Spinal cord (tissue), 10 donors: ENCODE data around the gene RPTOR. TPM values are rescaled to one million over a fixed set of nuclear protein-coding genes. Genes with fewer than 3 reads are reported as not detected.

Experiments used
- DNase-seq, 6 donors: peaks; one replicate each; pipeline versions ENCODE4 v3.0.0 to v3.0.0-alpha.2; 2013 to 2015; ENCODE audit warnings: low spot score in 6 of 6, low read depth in 4 of 6
- H3K27ac ChIP-seq: one replicate; pipeline ENCODE4 v1.5.1; 2013; ENCODE audit warnings: low read depth, low read length, control low read depth
- H3K27me3 ChIP-seq: one replicate; pipeline ENCODE4 v1.6.1; 2013; ENCODE audit warnings: low read length; ENCODE audit not compliant: control insufficient read depth, insufficient read depth
- H3K36me3 ChIP-seq: one replicate; pipeline ENCODE4 v1.6.1; 2013; ENCODE audit warnings: low read length; ENCODE audit not compliant: control insufficient read depth, insufficient read depth
- H3K4me1 ChIP-seq: one replicate; pipeline ENCODE4 v1.6.1; 2013; ENCODE audit warnings: low read length; ENCODE audit not compliant: control insufficient read depth, insufficient read depth
- H3K4me3 ChIP-seq: one replicate; pipeline ENCODE4 v1.5.1; 2013; ENCODE audit warnings: low read depth, low read length, control low read depth
- H3K9me3 ChIP-seq: one replicate; pipeline ENCODE4 v1.6.1; 2013; ENCODE audit warnings: low read length; ENCODE audit not compliant: control insufficient read depth, insufficient read depth
- WGBS: methylation state at CpG from one replicate; pipeline ENCODE4 v1.1.5; 2013; ENCODE audit warnings: missing lambda C conversion rate; ENCODE audit not compliant: insufficient coverage; 5-methylcytosine and 5-hydroxymethylcytosine counted together
- polyA plus RNA-seq, 2 donors: library from polyadenylated mRNA; unstranded; fragments of 120-200 nt; gene quantifications; one replicate each; pipeline ENCODE4 v1.2.1, GENCODE V29; 2013; ENCODE audit not compliant: insufficient read length in 2 of 2
- total RNA-seq, 2 donors: library from RNA; depleted of rRNA in 1 of 2; stranded (reverse); fragments of 120-200 nt in 1 of 2; fragments of >200 nt in 1 of 2; gene quantifications; one replicate each; pipeline versions ENCODE4 v1.2.3 to v1.2.4, GENCODE V29; 2013 to 2014
- donor health status: healthy.

RPTOR gene
- total and polyA plus RNA-seq, 4 donors, result 17.1 to 27.2 (median 21.6) TPM

DNA sequence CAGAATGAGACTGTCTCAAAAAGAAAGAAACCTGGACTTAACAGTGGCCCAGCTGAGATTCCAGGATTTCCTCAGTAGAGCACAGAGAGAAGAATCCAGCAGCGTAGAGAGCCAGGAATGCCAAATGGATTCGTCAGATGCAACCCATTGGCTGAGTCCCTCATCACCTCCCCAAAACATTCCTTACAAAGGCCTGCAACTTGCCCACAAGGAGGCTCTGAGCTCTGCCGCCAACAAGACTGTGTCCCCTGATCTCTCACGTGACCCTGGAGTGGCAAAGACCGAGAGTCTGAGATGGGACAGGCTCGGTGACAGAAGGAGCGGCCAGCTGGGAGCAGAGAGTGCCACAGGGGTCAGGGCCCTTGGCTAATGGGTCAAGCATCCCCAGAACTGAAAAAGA is 440.1 kb downstream of the RPTOR start:
- 53% methylated on average over 7 of the region's 7 CpGs for WGBS
- DNase-seq, result no peak
- Histone ChIP-seq H3K9me3 (no peaks in the 10 kb centered on the region), H3K4me3 (no peak overlapping the region), H3K36me3 (no peaks in the 10 kb centered on the region), H3K4me1 (peaks cover 31% of the 10 kb centered on the region), H3K27ac (no peak overlapping the region), H3K27me3 (peaks cover 7% of the 10 kb centered on the region)

- WGBS, result 88% methylated on average over 6 of the region's 7 CpGs
- DNase-seq, result no peak
- Histone ChIP-seq H3K27ac (no peak overlapping the region), H3K36me3 (no peaks in the 10 kb centered on the region), H3K27me3 (peaks cover 7% of the 10 kb centered on the region), H3K4me1 (peaks cover 32% of the 10 kb centered on the region), H3K4me3 (no peak overlapping the region), H3K9me3 (no peaks in the 10 kb centered on the region)
Measured at GRCh38 chr17:80986046-80986445, 441.4 kb downstream of the RPTOR start.

DNA sequence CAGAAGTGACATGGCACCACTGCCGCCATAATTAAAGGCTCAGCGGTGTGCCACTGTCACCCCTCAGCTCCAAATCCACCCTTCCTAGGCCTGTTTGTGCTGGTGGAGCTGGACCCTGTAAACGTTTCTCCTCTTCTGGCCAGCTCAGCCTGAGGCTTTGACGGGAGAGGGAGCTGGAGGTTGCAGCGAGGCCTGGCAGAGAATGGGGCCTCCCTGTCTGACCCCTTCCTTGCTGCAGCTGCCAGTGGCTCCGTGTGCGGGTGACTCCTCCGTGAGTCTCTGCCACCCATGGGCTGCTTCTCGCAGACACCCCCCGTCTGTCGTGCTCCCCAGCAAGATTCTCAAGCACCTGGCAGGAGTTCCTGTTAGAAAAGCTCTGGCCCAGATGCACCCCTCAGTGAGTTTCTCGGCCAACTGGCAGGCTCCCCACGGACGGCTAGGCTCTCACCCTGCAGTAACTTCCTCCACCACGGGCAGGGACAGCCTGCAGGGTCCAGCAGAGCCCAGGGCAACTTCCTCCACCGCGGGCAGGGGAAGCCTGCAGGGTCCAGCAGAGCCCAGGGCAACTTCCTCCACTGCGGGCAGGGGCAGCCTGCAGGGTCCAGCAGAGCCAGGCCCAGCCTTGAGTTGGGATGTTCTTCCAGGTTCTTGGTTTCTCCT is 442.3 kb downstream of the RPTOR start:
- Histone ChIP-seq H3K4me3 (no peak overlapping the region), H3K9me3 (no peaks in the 10 kb centered on the region), H3K36me3 (no peaks in the 10 kb centered on the region), H3K27me3 (peaks cover 3% of the 10 kb centered on the region), H3K4me1 (peaks cover 30% of the 10 kb centered on the region), H3K27ac (no peak overlapping the region)
- DNase-seq, result no peak
- WGBS, result 71% methylated on average over 18 of the region's 18 CpGs

DNA sequence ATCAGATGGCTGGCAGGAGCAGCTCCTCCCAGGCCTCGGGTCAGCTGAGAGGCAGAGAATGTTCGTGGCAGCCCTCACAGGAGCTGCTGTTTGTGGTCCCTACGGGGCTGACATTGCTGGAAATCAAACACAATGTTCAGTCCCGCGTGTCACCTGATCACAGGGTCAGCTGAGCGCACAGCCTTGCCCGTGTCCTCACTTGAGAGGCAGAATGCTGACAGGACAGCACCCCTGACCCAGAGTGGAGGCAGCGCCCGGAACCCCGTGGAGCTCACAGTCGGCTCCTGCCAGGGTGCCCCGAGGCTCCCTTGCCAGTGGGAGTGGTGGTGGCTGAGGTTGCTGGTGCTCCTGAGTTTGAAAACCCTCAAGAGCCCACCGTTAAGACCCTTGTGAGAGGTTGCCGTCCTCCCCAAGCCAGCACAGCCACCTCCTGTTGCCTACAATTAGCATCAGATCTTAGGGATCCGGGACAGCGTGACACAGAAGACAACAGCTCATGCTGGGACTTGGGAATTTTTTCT is 443.4 kb downstream of the RPTOR start:
- DNase-seq, result no peak
- H3K27ac ChIP-seq, result no peak overlapping the region
- H3K4me3 ChIP-seq, result no peak overlapping the region
- no peaks in the 10 kb centered on the region for H3K27me3 ChIP-seq
- no peaks in the 10 kb centered on the region for H3K9me3 ChIP-seq
- peaks cover 37% of the 10 kb centered on the region for H3K4me1 ChIP-seq
- 65% methylated on average over 10 of the region's 16 CpGs for WGBS
- H3K36me3 ChIP-seq, result peaks cover 2% of the 10 kb centered on the region

- H3K27ac ChIP-seq, result no peak overlapping the region
- H3K36me3 ChIP-seq, result peaks cover 17% of the 10 kb centered on the region
- no peaks in the 10 kb centered on the region for H3K27me3 ChIP-seq
- no peak for DNase-seq
- 85% methylated on average over 11 of the region's 11 CpGs for WGBS
- H3K4me3 ChIP-seq, result no peak overlapping the region
- H3K9me3 ChIP-seq, result no peaks in the 10 kb centered on the region
- H3K4me1 ChIP-seq, result peaks cover 49% of the 10 kb centered on the region
Measured at GRCh38 chr17:80989586-80989913, 444.9 kb downstream of the RPTOR start.

- H3K9me3 ChIP-seq, result no peaks in the 10 kb centered on the region
- H3K36me3 ChIP-seq, result peaks cover 31% of the 10 kb centered on the region
- H3K4me3 ChIP-seq, result peak overlapping the region; percentile 58
- peak in 1 of 6 donors; percentile 2 for DNase-seq
- H3K27me3 ChIP-seq, result no peaks in the 10 kb centered on the region
- H3K4me1 ChIP-seq, result peaks cover 49% of the 10 kb centered on the region
- no peak overlapping the region for H3K27ac ChIP-seq
- WGBS, result 65% methylated on average over 17 of the region's 22 CpGs
Measured at GRCh38 chr17:80990921-80991644, 446.4 kb downstream of the RPTOR start.

DNA sequence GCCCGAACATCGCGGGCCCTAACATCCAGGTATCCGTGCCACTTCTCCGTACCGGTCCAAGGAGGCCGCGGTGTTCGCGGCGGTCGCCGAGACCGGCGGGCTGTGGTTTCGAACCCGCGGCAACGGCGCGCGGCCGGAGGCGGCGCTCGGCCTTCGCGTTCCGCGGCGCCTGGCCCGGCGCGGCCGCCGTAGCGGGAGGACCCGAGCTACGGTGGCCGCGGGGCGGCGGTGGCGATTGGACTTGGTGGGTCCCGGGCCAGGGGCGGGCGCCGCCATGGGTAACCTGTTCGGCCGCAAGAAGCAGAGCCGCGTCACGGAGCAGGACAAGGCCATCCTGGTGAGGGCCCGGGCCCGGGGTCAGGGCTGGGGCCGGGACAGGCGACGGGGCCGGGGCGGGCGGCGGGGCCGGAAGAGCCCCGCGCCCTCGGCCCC is 447.0 kb downstream of the RPTOR start, which contains the start of gene CHMP6:
CHMP6 (plus strand) TSS at position 197 of the 432 bp plus-strand sequence; CDS start at position 275, 78 bp downstream.
- Histone ChIP-seq H3K36me3 (peaks cover 36% of the 10 kb centered on the region), H3K27ac (no peak within 1 kb of the TSS), H3K9me3 (no peaks in the 10 kb centered on the region), H3K4me3 (peak within 1 kb of the TSS; percentile 58), H3K27me3 (no peaks in the 10 kb centered on the region), H3K4me1 (peaks cover 49% of the 10 kb centered on the region)
- WGBS, result 0% methylated on average over 66 of the region's 66 CpGs
- peak in 4 of 6 donors; percentile 73 to 94 (median 84) for DNase-seq

- Histone ChIP-seq H3K27ac (no peak overlapping the region), H3K36me3 (peaks cover 43% of the 10 kb centered on the region), H3K4me3 (peak overlapping the region; percentile 58), H3K4me1 (peaks cover 43% of the 10 kb centered on the region), H3K27me3 (no peaks in the 10 kb centered on the region), H3K9me3 (no peaks in the 10 kb centered on the region)
- DNase-seq, result no peak
- WGBS, result 2% methylated on average over 89 of the region's 90 CpGs
Measured at GRCh38 chr17:80992077-80992947, 447.7 kb downstream of the RPTOR start.

DNA sequence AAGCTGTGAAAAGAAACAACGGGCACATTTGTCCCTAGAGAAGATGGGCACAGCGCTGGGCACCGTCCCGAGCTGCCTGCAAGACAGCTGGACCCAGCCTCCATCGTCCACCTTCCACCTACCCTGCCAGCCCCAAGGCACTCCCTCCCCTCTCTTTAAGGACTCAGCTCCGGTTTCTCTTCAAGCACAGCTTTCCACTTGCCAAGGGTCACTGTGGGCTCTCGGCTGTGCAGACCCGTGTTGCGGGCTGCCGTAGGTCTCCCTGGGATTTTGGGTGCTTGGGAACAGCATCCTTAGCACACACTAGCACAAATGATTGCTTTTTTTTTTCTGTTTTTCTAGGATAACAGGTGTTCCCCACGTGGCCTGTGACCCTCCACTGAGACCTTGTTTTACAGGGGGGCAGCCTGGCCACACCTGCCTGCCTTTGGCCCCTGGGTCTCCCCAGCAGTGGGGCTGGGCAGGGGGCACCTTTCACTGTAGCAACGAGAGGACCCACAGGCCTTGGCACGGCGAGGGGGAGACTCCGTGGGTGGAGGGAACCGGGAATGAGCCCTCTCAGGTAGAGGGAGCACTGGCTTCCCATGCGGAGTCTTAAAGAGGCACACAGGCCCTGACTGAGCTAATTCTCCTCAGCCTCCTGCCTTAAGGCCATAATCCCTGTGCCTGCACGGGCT is 448.4 kb downstream of the RPTOR start:
- no peak overlapping the region for H3K27ac ChIP-seq

More for the DNA sequence above, 448.4 kb downstream of the RPTOR start:
- peaks cover 43% of the 10 kb centered on the region for H3K4me1 ChIP-seq
- H3K9me3 ChIP-seq, result no peaks in the 10 kb centered on the region
- H3K4me3 ChIP-seq, result peak overlapping the region; percentile 38
- DNase-seq, result no peak
- no peaks in the 10 kb centered on the region for H3K27me3 ChIP-seq
- 46% methylated on average over 16 of the region's 18 CpGs for WGBS
- peaks cover 51% of the 10 kb centered on the region for H3K36me3 ChIP-seq
